SK-N-SH (cell line): Measurements from ENCODE around the gene MACROD2. TPM values are rescaled to one million over a fixed set of nuclear protein-coding genes. Genes with fewer than 3 reads are reported as not detected.

Source experiments
- CTCF ChIA-PET: fragments of 300-600, 350-600 bp; formaldehyde crosslinking; extraction: SDS; loops from one replicate; lab custom pipeline; 2021; lab: Yijun Ruan, JAX
- POLR2A ChIA-PET: fragments of 350-600 bp; sonication (Branson Sonifier 250); formaldehyde crosslinking; extraction: SDS; loops from one replicate; lab custom pipeline; 2020; ENCODE audit warnings: antibody characterized with exemption, inconsistent platforms; lab: Yijun Ruan, JAX
- DNase-seq: peaks from one replicate; pipeline ENCODE4 v3.0.0; 2012
- H2AFZ ChIP-seq: fragments of 200-600 bp; sonication (generic); 2 replicates; pipeline ENCODE4 v1.8.1; 2016; ENCODE audit warnings: antibody characterized with exemption, mild to moderate bottlenecking, low read depth
- H3F3A ChIP-seq: fragments of 200-600 bp; sonication (generic); replicated peaks from 2 replicates; pipeline ENCODE3; 2016; ENCODE audit warnings: antibody characterized with exemption, mild to moderate bottlenecking; ENCODE audit not compliant: insufficient read depth
- H3K27ac ChIP-seq, 2 experiments: fragments of 200-500 bp in 1 of 2; fragments of 200-600 bp in 1 of 2; sonication (Bioruptor generic) in 1 of 2; sonication (generic), shearing (Covaris generic) in 1 of 2; 2 replicates each; pipeline versions ENCODE4 v1.5.1 to v1.6.1; 2014 to 2016; ENCODE audit warnings: low read depth in 2 of 2, inconsistent platforms in 1 of 2, low read length in 1 of 2, mild to moderate bottlenecking in 1 of 2, mixed read lengths in 1 of 2
- H3K27me3 ChIP-seq: fragments of 200-600 bp; sonication (generic), shearing (Covaris generic); 2 replicates; pipeline ENCODE4 v1.6.1; 2016; ENCODE audit warnings: mixed run types; ENCODE audit not compliant: insufficient read depth
- H3K36me3 ChIP-seq, 2 experiments: fragments of 200-500 bp in 1 of 2; fragments of 200-600 bp in 1 of 2; sonication (Bioruptor generic) in 1 of 2; sonication (generic) in 1 of 2; replicated peaks in 1 of 2; 2 replicates each; pipeline versions ENCODE3 to v1.5.1; 2014 to 2016; ENCODE audit warnings: low read length in 1 of 2, mild to moderate bottlenecking in 1 of 2; ENCODE audit not compliant: insufficient read depth in 2 of 2, control insufficient read depth in 1 of 2
- H3K4me1 ChIP-seq, 2 experiments: fragments of 200-500 bp in 1 of 2; fragments of 200-600 bp in 1 of 2; sonication (Bioruptor generic) in 1 of 2; sonication (generic), shearing (Covaris generic) in 1 of 2; 2 replicates each; pipeline versions ENCODE4 v1.5.1 to v1.6.1; 2014 to 2016; ENCODE audit warnings: low read depth in 1 of 2, low read length in 1 of 2, mixed run types in 1 of 2; ENCODE audit not compliant: insufficient read depth in 2 of 2, control insufficient read depth in 1 of 2
- H3K4me2 ChIP-seq: fragments of 200-600 bp; sonication (generic), shearing (Covaris generic); 2 replicates; pipeline ENCODE4 v1.6.1; 2017; ENCODE audit warnings: mixed run types
- H3K4me3 ChIP-seq, 2 experiments: fragments of 200-500 bp in 1 of 2; fragments of 200-600 bp in 1 of 2; sonication (Bioruptor generic) in 1 of 2; sonication (generic), shearing (Covaris generic) in 1 of 2; 2 replicates each; pipeline versions ENCODE4 v1.5.1 to v1.8.1; 2014 to 2016; ENCODE audit warnings: low read depth in 2 of 2, inconsistent platforms in 1 of 2, low read length in 1 of 2, mild to moderate bottlenecking in 1 of 2, mixed read lengths in 1 of 2, moderate library complexity in 1 of 2
- H3K79me2 ChIP-seq: fragments of 200-600 bp; sonication (generic); 2 replicates; pipeline ENCODE4 v1.8.1; 2017; ENCODE audit warnings: mild to moderate bottlenecking; ENCODE audit not compliant: insufficient read depth
- H3K9ac ChIP-seq: fragments of 200-600 bp; sonication (generic); 2 replicates; pipeline ENCODE4 v1.6.1; 2017; ENCODE audit warnings: mixed run types
- H3K9me2 ChIP-seq: fragments of 200-600 bp; sonication (generic); 2 replicates; pipeline ENCODE4 v1.6.1; 2017; ENCODE audit warnings: mixed run types
- H3K9me3 ChIP-seq: fragments of 200-600 bp; sonication (generic); 2 replicates; pipeline ENCODE4 v1.6.1; 2017; ENCODE audit warnings: mixed run types, mild to moderate bottlenecking, moderate library complexity
- H4K20me1 ChIP-seq: fragments of 200-600 bp; sonication (generic); 2 replicates; pipeline ENCODE4 v1.6.1; 2017; ENCODE audit warnings: mild to moderate bottlenecking, mixed run types; ENCODE audit not compliant: insufficient read depth
- CHD2 ChIP-seq: fragments of 150-350 bp; IDR thresholded peaks from 2 replicates; pipeline ENCODE4 v1.6.1; 2018; ENCODE audit warnings: low read length; ENCODE audit not compliant: partially characterized antibody
- ELF1 ChIP-seq: IDR thresholded peaks from 2 replicates; pipeline ENCODE4 v1.4.0; 2012
- EP300 ChIP-seq, 2 experiments: IDR thresholded peaks; 2 replicates each; pipeline versions ENCODE4 v1.4.0 to v1.6.1; 2012; ENCODE audit warnings: borderline replicate concordance in 1 of 2, low read depth in 1 of 2, low read length in 1 of 2
- FOSL2 ChIP-seq: IDR thresholded peaks from 2 replicates; pipeline ENCODE4 v1.4.0; 2012; ENCODE audit warnings: low read depth, mild to moderate bottlenecking, moderate library complexity, borderline replicate concordance
- FOXM1 ChIP-seq: IDR thresholded peaks from 2 replicates; pipeline ENCODE4 v1.4.0; 2012; ENCODE audit warnings: low read depth, mild to moderate bottlenecking
- GABPA ChIP-seq: IDR thresholded peaks from 2 replicates; pipeline ENCODE4 v1.4.0; 2012; ENCODE audit warnings: low read depth, mild to moderate bottlenecking
- GATA2 ChIP-seq: sonication (generic); formaldehyde crosslinking; IDR thresholded peaks from 2 replicates; pipeline ENCODE4 v1.5.0; 2020; ENCODE audit warnings: mild to moderate bottlenecking, missing genetic modification reagents
- MEF2A ChIP-seq: IDR thresholded peaks from 2 replicates; pipeline ENCODE4 v1.4.0; 2012; ENCODE audit warnings: low read depth, borderline replicate concordance
- PBX3 ChIP-seq: IDR thresholded peaks from 2 replicates; pipeline ENCODE4; 2012
- POLR2AphosphoS5 ChIP-seq: IDR thresholded peaks from 2 replicates; pipeline ENCODE4 v1.6.1; 2012; ENCODE audit warnings: low read depth, low read length
- RAD21 ChIP-seq: IDR thresholded peaks from 2 replicates; pipeline ENCODE4 v1.6.1; 2012; ENCODE audit warnings: mild to moderate bottlenecking, low read length
- REST ChIP-seq: IDR thresholded peaks from 2 replicates; pipeline ENCODE4 v1.6.1; 2012; ENCODE audit warnings: mild to moderate bottlenecking, low read depth, low read length, moderate library complexity
- RXRA ChIP-seq: IDR thresholded peaks from 2 replicates; pipeline ENCODE4 v1.4.0; 2012; ENCODE audit warnings: low read depth, mild to moderate bottlenecking, borderline replicate concordance
- SMC3 ChIP-seq: IDR thresholded peaks from 2 replicates; pipeline ENCODE4 v1.6.1; 2012; ENCODE audit warnings: low read depth, low read length, improper control_type of control experiment
- TCF12 ChIP-seq: IDR thresholded peaks from 2 replicates; pipeline ENCODE4 v1.4.0; 2012
- WGBS: methylation state at CpG from one replicate; pipeline ENCODE4 v1.1.6; 2017; ENCODE audit warnings: low lambda C conversion rate; 5-methylcytosine and 5-hydroxymethylcytosine counted together
- polyA plus RNA-seq, 3 experiments: library from polyadenylated mRNA; depleted of rRNA; stranded (reverse); fragments of >200 nt; gene quantifications; 2 replicates each; pipeline ENCODE4 v1.2.3, GENCODE V29; 2012

MACROD2 gene
- polyA plus RNA-seq, 1 of the 3 experiments (the other 2 are of a cell fraction) = 0.33 TPM

GRCh38 chr20:15847196-15847784, 1852.0 kb downstream of the MACROD2 start:
- Histone ChIP-seq H2AFZ (no peak overlapping the region), H3K36me3 (no peaks in the 10 kb centered on the region), H3F3A (no peaks in the 10 kb centered on the region), H3K9me3 (no peaks in the 10 kb centered on the region), H3K79me2 (no peaks in the 10 kb centered on the region), H3K27ac (peak overlapping the region in 1 of 2 experiments; percentile 79; a peak in 2 of 4 replicates), H3K4me2 (no peak overlapping the region), H4K20me1 (no peaks in the 10 kb centered on the region), H3K27me3 (no peaks in the 10 kb centered on the region), H3K4me1 (peaks cover 0 to 8% of the 10 kb centered on the region in 2 experiments; a peak in 2 of 4 replicates), H3K9ac (no peak overlapping the region), H3K9me2 (no peaks in the 10 kb centered on the region), H3K4me3 (no peak overlapping the region)
- POLR2A ChIA-PET = no interaction called here
- 0 out of 2 replicates have a peak, but pooled peaks have one; percentile 12 for TF ChIP-seq RAD21
- TF ChIP-seq MEF2A = no peak
- no peak for TF ChIP-seq RXRA
- no peak for TF ChIP-seq REST
- no peak for TF ChIP-seq SMC3
- TF ChIP-seq EP300 (IDR thresholded peaks at IDR 0.05; ENCODE audit: borderline replicate concordance in 1 of 2, low read depth in 1 of 2, low read length in 1 of 2) = peak in 1 of 2 experiments; percentile 65; a peak in 2 of 4 replicates
- TF ChIP-seq POLR2AphosphoS5 = no peak
- TF ChIP-seq GATA2 = 0 out of 2 replicates have a peak, but pooled peaks have one; percentile 11
- WGBS = 32% methylated on average over 8 of the region's 8 CpGs
- peak; percentile 27 for DNase-seq
- CTCF ChIA-PET = no interaction called here

- 38% methylated on average over 3 of the region's 3 CpGs for WGBS
- H3F3A ChIP-seq = no peaks in the 10 kb centered on the region
- CTCF ChIA-PET = no interaction called here
Observed at GRCh38 chr20:15848126-15848525, 1852.8 kb downstream of the MACROD2 start.

More at GRCh38 chr20:15848126-15848525, 1852.8 kb downstream of the MACROD2 start:
- Histone ChIP-seq H3K27me3 (no peaks in the 10 kb centered on the region), H3K27ac (no peak overlapping the region; a peak in 1 of 4 replicates), H3K9ac (no peak overlapping the region), H3K4me1 (peaks cover 0 to 8% of the 10 kb centered on the region in 2 experiments; a peak in 2 of 4 replicates), H3K9me2 (no peaks in the 10 kb centered on the region), H2AFZ (no peak overlapping the region), H3K4me3 (no peak overlapping the region), H4K20me1 (no peaks in the 10 kb centered on the region), H3K36me3 (no peaks in the 10 kb centered on the region), H3K4me2 (no peak overlapping the region), H3K9me3 (no peaks in the 10 kb centered on the region), H3K79me2 (no peaks in the 10 kb centered on the region)
- POLR2A ChIA-PET = no interaction called here
- TF ChIP-seq REST = no peak
- TF ChIP-seq CHD2 = no peak
- no peak for TF ChIP-seq SMC3
- no peak for TF ChIP-seq RXRA
- TF ChIP-seq FOXM1 = no peak
- TF ChIP-seq POLR2AphosphoS5 = no peak
- no peak for TF ChIP-seq TCF12
- TF ChIP-seq PBX3 = no peak
- TF ChIP-seq FOSL2 = no peak
- TF ChIP-seq GABPA = no peak
- TF ChIP-seq ELF1 = no peak
- TF ChIP-seq, all 33 proteins: peak for 0
- no peak for DNase-seq
